Subcutaneous adipose tissue (tissue), 4 donors: ENCODE measurements around the gene CCDC73. TPM values are rescaled to one million over a fixed set of nuclear protein-coding genes. Genes with fewer than 3 reads are reported as not detected.

Source experiments
- total RNA-seq, 4 donors: library from RNA; depleted of rRNA; stranded (reverse); fragments of >200 nt; gene quantifications; one replicate each; pipeline ENCODE4 v1.1.0, GENCODE V29; 2016
- TF ChIP-seq, protein P1 (sequence below): fragments of 450-650 bp; IDR thresholded peaks from one replicate; pipeline ENCODE4 v1.5.1; 2016; ENCODE audit warnings: low read depth, mild to moderate bottlenecking, control low read depth, antibody characterized with exemption, moderate library complexity

CCDC73 gene
- total RNA-seq, 4 donors from 2014 or later: 0.17 TPM; not detected in 3

DNA sequence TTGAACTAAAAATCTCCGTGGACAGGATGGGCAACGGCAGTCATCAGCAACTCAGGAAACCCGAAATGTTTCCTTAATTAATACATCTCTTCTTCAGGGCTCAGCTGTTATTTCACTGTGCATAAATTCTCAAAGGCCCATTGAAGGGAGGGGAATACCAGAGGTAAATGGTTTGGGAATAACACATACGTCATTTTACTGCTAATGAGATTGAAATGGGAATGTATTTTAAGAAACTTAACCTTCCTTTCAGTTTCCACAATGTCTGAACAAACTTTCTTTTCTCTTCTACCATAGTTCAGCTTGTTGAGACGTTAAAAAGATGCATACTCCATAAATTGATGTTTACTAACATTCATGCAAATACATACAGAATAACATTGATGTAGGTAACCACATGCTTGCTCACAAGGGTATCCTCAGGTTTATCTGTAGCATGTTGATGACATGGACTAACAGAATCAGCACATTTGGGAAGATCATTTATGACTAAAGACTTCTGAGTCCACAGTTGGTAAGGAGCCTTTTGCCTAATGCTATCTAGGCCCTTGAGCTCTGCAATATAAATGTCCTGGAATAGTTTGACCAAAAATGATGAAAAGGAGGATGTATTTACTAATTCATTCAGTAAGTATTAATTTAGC lies 27.6 kb upstream of the CCDC73 start:
- TF ChIP-seq, protein P1, sequence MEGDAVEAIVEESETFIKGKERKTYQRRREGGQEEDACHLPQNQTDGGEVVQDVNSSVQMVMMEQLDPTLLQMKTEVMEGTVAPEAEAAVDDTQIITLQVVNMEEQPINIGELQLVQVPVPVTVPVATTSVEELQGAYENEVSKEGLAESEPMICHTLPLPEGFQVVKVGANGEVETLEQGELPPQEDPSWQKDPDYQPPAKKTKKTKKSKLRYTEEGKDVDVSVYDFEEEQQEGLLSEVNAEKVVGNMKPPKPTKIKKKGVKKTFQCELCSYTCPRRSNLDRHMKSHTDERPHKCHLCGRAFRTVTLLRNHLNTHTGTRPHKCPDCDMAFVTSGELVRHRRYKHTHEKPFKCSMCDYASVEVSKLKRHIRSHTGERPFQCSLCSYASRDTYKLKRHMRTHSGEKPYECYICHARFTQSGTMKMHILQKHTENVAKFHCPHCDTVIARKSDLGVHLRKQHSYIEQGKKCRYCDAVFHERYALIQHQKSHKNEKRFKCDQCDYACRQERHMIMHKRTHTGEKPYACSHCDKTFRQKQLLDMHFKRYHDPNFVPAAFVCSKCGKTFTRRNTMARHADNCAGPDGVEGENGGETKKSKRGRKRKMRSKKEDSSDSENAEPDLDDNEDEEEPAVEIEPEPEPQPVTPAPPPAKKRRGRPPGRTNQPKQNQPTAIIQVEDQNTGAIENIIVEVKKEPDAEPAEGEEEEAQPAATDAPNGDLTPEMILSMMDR: no peak

GRCh38 chr11:32821517-32821916 lies 27.1 kb upstream of the CCDC73 start:
- TF ChIP-seq, protein P1: no peak

- TF ChIP-seq, protein P1: no peak
These were observed 26.0 kb upstream of the CCDC73 start for GRCh38 chr11:32820497-32820896.

- TF ChIP-seq, protein P1: no peak
These were observed 24.7 kb upstream of the CCDC73 start for GRCh38 chr11:32819187-32819586.

DNA sequence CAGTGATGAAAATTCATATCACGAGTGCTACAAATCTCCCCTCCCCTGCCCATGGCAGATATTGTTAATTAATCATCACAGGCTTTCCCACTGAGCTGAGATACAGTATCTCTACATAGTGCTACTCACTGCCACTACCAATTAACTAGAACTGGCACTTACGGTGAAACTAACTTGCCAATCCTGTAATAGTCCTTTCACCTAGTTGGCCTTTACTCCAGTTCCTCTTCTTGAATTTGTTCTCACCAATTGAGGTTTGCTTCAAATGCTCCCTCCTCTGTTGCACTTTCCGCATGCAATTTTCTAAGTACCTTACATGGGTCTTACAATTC lies 23.4 kb upstream of the CCDC73 start:
- TF ChIP-seq, protein P1: no peak

DNA sequence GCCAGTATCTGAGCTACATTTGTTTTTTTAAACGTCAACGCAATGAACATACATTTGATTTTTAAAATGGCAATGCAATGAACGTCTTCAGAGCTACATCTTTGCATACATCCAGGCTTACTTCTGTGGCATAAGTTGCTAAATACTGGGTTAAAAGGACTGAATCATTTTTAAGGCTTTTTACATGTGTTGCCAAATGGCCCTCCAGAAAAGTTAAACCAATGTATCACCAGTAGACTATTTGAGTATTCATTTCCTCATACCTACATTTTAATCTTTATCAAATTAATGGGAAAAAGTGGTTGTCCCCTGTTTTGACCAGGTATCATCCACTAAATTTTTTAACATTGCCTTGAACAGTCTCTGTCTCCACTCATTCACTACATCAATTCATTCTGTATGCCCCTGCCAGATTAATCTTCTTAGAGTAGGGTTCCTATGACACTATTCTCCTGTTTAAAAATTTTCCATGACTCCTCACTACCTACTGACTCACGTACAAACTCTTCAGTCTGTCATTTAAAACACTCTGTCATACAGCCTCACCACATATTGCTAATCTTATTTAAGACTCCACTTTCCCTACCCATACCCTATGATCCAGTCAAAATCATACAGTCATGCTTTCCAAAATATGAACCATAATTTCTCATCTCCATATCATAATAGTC lies 22.9 kb upstream of the CCDC73 start:
- TF ChIP-seq, protein P1: no peak

DNA sequence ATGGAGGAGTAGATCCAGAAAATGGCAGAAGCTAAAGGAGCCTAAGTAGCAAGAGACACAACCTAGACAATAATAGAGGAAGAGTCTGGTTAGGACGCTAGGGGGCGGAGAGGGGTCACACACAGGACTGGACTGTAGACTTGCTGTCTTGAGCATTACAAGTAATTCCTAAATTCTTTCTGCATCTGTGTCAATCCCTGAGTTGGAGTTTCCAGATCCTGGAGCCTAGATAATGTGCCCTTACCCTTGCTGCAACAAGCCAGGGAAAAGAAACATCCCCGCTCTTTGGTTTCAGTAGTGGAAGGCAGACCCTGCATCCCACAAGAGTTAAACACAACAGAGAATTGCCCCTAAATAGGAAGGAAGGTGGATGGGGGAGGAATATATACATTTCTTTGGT lies 14.9 kb upstream of the CCDC73 start:
- TF ChIP-seq, protein P1: no peak
